H7 (cell line): ENCODE results near the gene TPCN1. TPM values are rescaled to one million over a fixed set of nuclear protein-coding genes. Genes with fewer than 3 reads are reported as not detected.

ENCODE experiments used
- DNase-seq: peaks from one replicate; pipeline ENCODE4 v3.0.0; 2012
- H3K27me3 ChIP-seq: 2 replicates; pipeline ENCODE4 v1.6.0; 2011; ENCODE audit warnings: mild to moderate bottlenecking, low read length; ENCODE audit not compliant: control insufficient read depth, insufficient read depth
- H3K36me3 ChIP-seq: replicated peaks from 2 replicates; pipeline ENCODE4 v1.5.1; 2011; ENCODE audit warnings: low read length; ENCODE audit not compliant: control insufficient read depth, insufficient read depth
- H3K4me3 ChIP-seq: 2 replicates; pipeline ENCODE4 v1.5.1; 2011; ENCODE audit warnings: low read depth, mild to moderate bottlenecking, control low read depth, low read length, moderate library complexity; ENCODE audit not compliant: insufficient read depth
- total RNA-seq: library from RNA; depleted of rRNA; stranded (reverse); fragments of >200 nt; shearing (Covaris generic); gene quantifications from 2 replicates; pipeline ENCODE4 v1.2.3, GENCODE V29; 2014

The TPCN1 gene
- total RNA-seq, 1 experiment from 2014 or later, result 19.2 TPM

DNA sequence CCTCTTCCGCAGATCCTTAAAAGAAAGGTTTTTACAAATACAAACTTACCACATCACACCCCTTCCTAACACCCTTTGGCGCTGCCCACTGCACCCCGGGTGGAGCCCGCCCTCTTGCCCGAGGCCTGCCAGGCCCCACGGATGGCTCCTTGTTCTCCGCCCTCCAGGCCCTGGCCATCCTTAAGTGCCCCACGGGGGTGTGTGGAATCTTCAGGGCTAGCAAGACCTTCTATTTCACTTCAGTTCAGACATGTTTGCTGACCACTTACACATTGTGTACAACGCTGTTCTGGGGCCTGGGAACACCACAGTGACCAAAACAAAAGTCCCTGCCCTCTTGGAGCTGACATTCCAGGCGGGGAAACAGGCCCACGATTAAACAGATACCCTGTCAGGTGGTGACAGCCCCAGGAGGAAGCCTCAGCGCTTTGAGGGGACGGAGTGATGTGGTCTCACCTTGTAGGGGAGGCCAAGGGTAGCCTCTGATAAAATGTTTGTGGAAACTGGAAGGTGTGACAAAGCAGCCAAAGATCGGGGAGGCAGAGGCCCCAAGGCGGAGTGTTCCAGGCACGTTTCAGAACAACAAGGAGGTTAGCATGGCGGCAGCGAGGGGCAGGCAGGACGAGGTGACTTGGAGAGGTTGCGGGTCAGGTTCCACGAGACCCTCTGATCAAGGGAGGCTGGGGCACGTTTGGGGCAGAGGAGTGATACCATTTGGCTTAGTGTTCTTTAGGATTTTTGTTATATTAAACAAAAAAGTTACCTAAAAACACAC lies 27.0 kb downstream of the TPCN1 start:
- Histone ChIP-seq H3K36me3 (peaks cover 2% of the 10 kb centered on the region), H3K27me3 (no peaks in the 10 kb centered on the region), H3K4me3 (no peak overlapping the region)
- DNase-seq, result no peak

GRCh38 chr12:113248842-113249435 lies 27.7 kb downstream of the TPCN1 start:
- no peak overlapping the region for H3K4me3 ChIP-seq
- H3K27me3 ChIP-seq, result no peaks in the 10 kb centered on the region
- DNase-seq, result no peak
- peaks cover 2% of the 10 kb centered on the region for H3K36me3 ChIP-seq

GRCh38 chr12:113249546-113249945 lies 28.3 kb downstream of the TPCN1 start:
- no peak for DNase-seq
- H3K27me3 ChIP-seq, result no peaks in the 10 kb centered on the region

DNA sequence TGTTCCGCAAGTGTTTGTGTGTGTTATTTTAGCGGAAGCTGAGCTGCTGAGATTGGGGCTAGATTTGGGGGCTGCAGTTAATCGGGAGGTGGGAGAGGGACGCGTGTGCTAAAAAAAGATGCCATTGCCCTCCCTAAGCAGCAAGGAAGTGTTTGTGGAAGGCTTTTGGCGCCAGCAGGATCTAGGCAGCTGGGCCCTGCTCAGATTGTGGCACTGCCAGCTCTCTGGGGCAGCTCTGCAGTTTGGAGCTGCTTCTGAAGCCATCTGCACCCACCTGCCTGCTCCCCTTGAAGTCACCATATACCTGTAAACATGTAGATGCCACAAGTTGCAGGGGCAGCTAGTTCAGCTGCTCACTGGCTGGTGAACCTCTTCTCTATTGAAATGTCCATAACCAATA lies 28.8 kb downstream of the TPCN1 start:
- no peak for DNase-seq
- no peaks in the 10 kb centered on the region for H3K27me3 ChIP-seq
- peaks cover 2% of the 10 kb centered on the region for H3K36me3 ChIP-seq
- H3K4me3 ChIP-seq, result no peak overlapping the region

More at GRCh38 chr12:113249546-113249945, 28.3 kb downstream of the TPCN1 start:
- Histone ChIP-seq H3K36me3 (peaks cover 2% of the 10 kb centered on the region), H3K4me3 (no peak overlapping the region)

DNA sequence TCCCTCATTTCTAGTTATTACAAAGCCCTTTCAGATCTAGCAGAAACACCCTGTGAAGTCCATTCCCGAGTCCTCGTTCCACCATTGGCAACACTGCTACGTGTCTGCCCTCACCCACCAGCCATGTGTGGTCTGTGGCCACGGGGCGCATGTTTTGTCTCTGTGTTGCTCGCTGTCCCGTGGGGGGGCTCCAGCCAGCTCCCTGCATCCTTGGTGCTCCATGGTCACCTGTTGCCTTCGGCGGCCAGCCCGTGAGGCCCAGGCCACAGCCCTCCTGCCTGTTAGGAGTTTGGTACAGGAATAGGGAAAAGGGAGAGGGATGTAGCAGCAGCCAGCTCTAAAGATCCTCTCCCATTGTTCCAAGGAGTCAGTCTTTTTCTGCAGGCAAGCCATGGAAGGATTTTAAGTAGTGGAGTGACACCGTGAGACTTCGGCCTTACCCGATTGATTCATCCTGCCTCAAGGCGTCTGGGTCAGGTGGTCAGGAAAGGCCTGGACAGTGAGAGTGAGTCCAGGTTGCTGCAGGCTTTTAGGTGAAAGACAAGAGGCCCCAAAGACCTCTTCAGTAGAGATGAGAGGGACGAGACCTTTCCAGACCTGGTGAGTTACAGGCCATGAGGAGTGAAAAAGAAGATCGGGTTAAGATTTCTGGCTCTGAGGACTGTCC lies 30.3 kb downstream of the TPCN1 start:
- Histone ChIP-seq H3K4me3 (no peak overlapping the region), H3K36me3 (peaks cover 2% of the 10 kb centered on the region), H3K27me3 (no peaks in the 10 kb centered on the region)
- no peak for DNase-seq

- no peak for DNase-seq
- Histone ChIP-seq H3K36me3 (peaks cover 1% of the 10 kb centered on the region; the same call in 1 of the 2 replicates), H3K27me3 (no peaks in the 10 kb centered on the region), H3K4me3 (no peak overlapping the region)
Observed at GRCh38 chr12:113252494-113252893, 31.2 kb downstream of the TPCN1 start.

- Histone ChIP-seq H3K27me3 (no peaks in the 10 kb centered on the region), H3K36me3 (peaks cover 1% of the 10 kb centered on the region; the same call in 1 of the 2 replicates), H3K4me3 (no peak overlapping the region)
- DNase-seq, result no peak
Observed at GRCh38 chr12:113253532-113254285, 32.4 kb downstream of the TPCN1 start.

DNA sequence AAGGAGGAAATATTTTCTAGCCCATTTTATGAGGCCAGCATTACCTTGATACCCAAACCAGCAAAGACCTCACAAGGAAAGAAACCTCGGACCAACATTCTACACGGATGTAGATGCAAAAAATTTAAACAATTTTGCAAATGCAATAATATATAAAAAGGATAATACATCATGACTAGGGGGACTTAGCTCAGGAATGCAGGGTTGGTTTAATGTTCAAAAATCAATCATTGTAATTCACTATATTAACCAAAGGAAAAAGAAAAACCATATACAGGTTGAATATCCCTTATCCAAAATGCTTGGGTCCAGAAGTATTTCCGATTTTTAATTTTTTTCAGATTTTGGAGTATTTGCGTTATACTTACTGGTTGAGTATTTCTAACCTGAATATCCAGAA lies 33.0 kb downstream of the TPCN1 start:
- H3K4me3 ChIP-seq, result no peak overlapping the region
- H3K36me3 ChIP-seq, result peaks cover 1% of the 10 kb centered on the region; the same call in 1 of the 2 replicates
- DNase-seq, result no peak
- H3K27me3 ChIP-seq, result no peaks in the 10 kb centered on the region

GRCh38 chr12:113257564-113257963 lies 36.3 kb downstream of the TPCN1 start:
- Histone ChIP-seq H3K4me3 (no peak overlapping the region), H3K27me3 (no peaks in the 10 kb centered on the region)
- DNase-seq, result no peak

DNA sequence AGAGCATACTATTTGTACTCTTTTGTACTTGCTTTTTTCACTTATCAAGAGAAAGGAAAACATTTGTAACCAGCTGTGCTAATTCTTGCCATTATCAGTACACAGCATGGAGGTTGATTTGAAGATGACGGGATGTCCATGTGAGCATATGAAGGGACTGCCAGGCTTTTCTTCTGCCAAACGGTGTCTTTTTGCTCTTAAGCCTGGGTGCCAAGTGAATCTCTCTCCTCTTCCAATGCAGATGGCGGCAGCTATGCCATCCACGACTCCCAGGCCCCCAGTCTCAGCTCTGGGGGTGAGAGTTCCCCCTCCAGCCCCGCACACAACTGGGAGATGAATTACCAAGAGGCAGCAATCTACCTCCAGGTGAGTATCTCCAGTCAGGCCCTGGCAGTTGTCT lies 38.9 kb downstream of the TPCN1 start:
- no peak overlapping the region for H3K4me3 ChIP-seq
- H3K36me3 ChIP-seq, result peaks cover 2% of the 10 kb centered on the region
- DNase-seq, result no peak
- no peaks in the 10 kb centered on the region for H3K27me3 ChIP-seq

More at GRCh38 chr12:113257564-113257963, 36.3 kb downstream of the TPCN1 start:
- peaks cover under 1% of the 10 kb centered on the region for H3K36me3 ChIP-seq

DNA sequence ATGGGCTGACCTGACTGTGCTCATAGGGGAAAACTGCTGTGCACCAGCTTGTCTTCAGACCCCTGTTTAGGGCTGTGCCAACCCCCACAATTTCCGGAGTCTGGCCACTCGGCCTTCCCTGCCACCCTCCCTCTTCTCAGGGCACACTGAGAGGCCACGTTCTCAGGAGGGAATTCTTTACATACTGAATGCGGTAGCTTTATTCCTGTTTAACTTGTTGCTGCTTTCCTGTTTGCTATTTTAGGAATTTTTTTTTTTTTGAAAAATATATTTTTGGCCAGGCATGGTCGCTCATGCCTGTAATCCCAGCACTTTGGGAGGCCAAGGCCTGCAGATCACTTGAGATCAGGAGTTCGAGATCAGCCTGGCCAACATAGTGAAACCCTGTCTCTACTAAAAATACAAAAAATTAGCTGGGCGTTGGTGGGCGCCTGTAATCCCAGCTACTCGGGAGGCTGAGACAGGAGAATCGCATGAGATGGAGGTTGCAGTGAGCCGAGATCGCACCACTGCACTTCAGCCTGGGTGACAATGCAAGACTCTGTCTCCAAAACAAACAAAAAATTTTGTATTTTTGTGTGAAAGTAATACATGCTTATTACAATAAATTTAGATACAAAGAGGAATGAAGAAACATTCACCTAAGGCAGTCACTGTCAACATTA lies 39.5 kb downstream of the TPCN1 start:
- no peak overlapping the region for H3K4me3 ChIP-seq

GRCh38 chr12:113261847-113262470 lies 40.7 kb downstream of the TPCN1 start:
- Histone ChIP-seq H3K27me3 (no peaks in the 10 kb centered on the region), H3K4me3 (no peak overlapping the region), H3K36me3 (peaks cover 2% of the 10 kb centered on the region)
- no peak for DNase-seq

More for the DNA sequence above, 39.5 kb downstream of the TPCN1 start:
- H3K36me3 ChIP-seq, result peaks cover 2% of the 10 kb centered on the region
- no peak for DNase-seq
- H3K27me3 ChIP-seq, result no peaks in the 10 kb centered on the region

GRCh38 chr12:113262710-113263109 lies 41.4 kb downstream of the TPCN1 start:
- no peak for DNase-seq
- Histone ChIP-seq H3K27me3 (no peaks in the 10 kb centered on the region), H3K36me3 (peaks cover 2% of the 10 kb centered on the region)

More at GRCh38 chr12:113262710-113263109, 41.4 kb downstream of the TPCN1 start:
- no peak overlapping the region for H3K4me3 ChIP-seq
